NCI-H2107 treated with DMSO at 0.1 percent for 48 hours (cell line): ENCODE results near the gene ZMIZ1.
"Not testable (repeated sequence)": the region's sequence is repeated elsewhere in the genome, so short reads cannot be mapped to it uniquely, and the experiment has no call there.

Source experiments
- DNase-seq: peaks from one replicate; lab custom pipeline; 2025; ENCODE audit not compliant: unreplicated experiment; lab: John Stamatoyannopoulos, UW

Gene ZMIZ1

DNA sequence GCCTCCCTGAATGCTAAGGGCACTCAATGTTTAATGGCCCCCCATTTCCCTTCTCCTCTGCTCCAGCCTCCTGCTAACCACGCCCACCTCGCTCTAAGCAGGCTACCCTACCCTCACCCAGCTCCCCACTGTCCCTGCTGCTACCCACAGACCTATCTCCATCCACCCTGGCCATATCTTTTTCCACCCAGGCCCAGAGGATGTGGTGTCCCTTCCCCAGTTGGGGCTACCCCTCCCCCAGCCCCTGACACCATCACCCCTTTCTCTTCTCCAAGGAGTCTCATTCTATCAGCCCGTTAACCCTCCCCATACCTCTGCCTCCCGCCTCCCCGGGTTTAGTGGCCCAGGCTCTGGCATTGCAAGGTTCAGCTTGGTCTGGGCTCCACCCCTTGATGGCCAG lies 249.6 kb downstream of the ZMIZ1 start:
- no peak for DNase-seq

DNA sequence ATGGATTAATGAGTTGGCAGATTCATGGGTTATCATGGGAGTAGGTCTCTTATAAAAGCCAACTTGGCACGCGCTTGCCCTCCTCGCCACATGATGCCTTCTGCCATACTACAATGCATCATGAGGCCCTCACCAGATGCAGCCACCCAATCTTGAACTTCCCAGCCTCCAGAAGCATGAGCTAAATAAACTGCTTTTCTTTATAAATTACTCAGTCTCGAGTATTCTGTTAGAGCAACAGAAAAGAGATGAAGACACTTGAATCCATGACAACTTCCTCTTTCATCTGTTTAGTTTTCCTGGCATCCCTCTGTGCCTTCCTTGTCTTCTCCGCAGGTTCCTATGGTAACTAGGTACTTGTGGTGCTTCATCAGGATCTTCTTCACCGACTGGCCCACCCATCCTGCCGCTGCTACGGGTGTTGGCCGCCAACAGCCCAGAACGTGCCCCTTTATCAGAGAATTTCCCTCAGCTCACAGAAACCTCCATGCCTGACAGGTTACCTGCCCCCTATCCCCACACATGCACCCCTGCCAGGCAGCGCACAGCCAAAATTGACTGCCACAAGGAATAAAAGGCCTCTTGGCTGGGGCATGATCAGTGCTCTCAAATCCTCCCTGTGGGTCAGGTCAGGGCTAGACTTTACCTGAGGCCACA lies 250.5 kb downstream of the ZMIZ1 start:
- no peak for DNase-seq

DNA sequence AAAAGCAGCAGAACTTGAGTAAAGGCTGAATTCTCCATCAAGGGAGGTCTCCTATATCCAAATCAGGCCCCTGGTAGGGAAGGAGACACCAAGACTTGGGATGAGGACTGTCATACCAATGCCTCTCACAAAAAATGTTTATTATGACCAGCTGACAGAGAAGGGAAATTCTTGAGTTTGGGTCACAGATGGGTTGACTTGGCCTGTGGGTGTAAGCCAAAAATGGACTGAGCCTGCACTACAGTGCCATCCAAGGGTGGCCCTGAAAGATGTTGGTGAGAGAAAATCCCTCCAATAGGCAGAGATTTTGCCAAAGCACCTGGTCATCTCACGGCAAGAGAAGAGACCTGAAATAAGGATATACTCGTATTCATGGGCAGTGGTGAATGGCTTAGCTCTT lies 251.6 kb downstream of the ZMIZ1 start:
- DNase-seq: no peak

DNA sequence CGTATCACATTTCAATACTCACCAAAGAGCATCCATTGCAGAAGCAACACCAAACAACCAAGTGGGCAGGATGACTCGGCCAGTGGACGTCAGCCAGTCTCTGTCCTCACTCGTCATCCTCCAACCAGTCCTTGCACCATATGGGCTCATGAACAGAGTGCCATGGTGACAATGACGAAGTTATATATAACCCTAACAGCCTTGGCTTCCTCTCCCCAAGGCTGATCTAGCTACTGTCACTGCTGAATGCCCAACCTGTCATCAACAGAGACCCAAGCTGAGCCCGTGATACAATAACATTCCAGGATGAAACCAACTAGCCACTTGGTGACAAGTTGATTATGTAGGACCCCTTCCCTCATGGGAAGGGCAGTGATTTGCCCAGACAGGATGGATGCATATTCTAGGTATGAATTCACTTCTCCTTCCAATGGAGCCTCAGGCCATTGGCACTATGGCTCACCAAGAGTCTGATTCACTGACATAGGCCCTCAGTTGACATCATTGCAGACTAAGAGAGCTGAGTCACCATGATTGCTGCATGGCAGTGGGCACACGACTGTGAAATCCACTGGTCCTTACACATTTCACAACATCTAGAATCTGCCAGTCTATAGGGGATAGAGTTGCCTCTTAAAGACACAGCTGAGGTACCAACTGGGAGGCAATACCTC lies 252.2 kb downstream of the ZMIZ1 start:
- DNase-seq: no peak

DNA sequence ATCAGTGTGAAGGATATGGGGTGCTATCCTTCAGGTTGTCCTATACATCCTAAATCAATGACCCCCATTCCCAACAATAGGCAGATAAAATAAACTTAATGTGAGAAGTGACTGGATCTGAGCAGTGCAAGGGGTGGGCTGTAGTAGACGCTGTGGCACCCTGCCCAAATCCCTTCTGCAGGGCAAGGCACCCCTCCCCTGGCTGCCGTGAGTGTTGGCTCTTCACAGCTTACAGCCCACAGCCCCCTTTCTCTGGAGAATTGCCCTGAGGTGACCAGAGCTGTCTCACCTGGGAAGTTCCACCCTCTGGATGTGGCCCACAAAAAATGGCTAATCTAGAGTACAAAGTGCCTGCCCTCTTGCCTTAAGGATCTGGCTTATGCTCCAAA lies 252.7 kb downstream of the ZMIZ1 start:
- no peak for DNase-seq

DNA sequence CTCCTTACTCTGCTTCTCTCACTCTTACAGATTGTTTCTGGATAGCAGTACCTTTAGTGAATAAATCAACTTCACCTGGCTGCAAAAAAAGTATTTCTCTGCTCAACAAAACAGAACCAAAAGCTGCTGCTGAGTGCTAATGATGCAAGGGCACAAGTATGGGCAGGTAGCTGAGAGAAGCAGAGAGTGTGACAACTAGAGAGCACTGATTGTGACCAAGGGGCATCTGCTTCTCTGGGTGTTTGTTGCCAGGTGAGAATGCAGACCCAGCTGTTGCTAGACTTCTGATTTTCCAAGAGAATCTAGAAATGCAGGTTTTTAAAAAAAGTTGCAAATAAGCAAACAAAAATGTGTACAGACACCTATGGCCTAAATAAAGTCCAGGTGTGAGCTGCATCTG lies 253.2 kb downstream of the ZMIZ1 start:
- no peak for DNase-seq

DNA sequence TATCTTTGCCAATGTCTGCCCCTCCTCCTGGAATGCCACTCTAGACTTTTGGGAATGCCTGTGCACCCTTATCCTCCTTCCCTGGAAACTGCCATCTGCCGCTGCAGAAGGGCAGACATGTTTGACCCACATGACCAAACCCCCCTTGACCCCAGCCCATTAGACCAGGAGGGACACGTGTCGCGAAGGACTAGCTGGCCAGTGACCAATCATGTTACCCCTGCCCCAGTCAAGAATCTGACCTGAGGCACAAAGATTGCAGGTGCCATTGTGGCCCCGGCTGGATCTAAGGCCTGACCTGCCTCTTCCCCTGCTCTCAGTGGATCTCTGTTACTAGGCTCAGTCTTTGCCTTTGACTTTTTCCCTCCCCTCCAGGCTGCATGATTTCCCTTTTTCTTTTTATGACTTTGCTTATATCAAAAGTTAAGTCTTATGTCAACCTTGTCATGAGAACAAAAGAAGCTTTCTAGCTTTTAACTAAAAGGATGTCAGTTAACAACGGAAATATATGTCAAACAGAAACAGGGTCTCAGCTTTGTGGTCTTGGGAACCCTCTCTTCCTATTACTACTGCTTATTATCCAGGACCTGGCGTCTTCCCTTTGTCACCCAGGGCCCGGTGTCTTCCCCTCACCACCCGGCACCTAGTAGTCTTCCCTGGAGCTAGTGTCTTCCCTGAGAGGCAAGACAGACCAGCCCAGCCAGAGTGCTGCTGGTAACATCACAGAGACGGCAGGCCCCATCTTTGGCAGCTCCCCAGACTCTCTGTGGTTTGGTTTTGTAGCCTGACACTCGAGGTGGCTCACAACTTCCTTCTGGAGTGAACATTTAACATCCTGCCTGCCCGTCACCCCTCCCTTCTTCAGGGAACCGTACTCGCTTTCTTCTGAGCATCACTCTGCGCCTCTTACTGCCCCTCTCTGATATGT lies 254.1 kb downstream of the ZMIZ1 start:
- peak; percentile 74 for DNase-seq

DNA sequence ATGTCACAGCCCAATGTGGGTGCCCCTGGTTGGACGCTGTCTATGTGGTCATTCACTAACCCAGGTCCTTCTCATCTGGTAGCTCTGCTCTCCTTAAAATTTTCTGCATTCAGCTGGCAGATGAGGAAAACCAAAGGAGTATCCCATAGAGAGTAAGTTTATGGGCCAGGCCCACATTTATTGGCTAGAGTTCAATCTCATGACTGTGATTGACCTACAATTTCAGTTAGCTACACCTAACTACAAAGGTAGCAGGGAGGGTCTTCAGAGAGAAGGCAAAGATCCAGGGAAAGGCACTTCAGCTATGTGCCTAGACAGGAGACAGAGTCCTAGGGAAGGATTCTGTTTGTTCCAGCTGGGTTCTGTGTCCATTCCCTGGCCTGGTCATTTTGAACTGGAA lies 254.8 kb downstream of the ZMIZ1 start:
- no peak for DNase-seq

DNA sequence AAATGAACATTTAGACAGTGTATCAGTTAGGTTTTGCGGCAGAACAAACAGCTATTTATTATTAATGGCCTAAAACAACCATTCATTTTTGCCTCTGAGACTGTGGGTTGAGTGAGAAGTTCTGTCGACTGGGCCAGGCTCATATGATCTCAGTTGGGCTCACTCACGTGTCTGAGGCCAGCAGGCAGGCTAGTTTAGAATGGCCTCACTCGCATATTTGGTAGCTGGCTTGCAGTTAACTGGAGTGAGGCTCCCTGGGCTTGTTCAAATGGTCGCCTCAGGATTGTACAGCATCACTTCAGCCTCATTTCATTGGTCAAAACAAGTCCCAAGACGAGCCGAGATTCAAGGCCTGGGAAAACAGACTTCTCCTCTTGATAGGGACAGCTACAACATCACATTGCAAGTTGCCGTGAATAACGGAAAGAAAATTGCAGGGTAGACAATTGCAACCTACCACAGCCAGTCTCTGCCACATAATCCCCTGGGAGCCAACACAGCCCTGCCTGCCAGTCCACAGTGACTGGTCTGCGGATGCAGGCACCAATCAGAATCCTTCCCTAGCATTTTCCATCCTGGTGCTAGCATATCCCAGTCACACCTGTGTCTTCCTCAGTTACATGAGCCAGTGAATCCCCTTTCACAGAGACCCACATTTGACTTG lies 255.4 kb downstream of the ZMIZ1 start:
- peak; percentile 55 for DNase-seq

DNA sequence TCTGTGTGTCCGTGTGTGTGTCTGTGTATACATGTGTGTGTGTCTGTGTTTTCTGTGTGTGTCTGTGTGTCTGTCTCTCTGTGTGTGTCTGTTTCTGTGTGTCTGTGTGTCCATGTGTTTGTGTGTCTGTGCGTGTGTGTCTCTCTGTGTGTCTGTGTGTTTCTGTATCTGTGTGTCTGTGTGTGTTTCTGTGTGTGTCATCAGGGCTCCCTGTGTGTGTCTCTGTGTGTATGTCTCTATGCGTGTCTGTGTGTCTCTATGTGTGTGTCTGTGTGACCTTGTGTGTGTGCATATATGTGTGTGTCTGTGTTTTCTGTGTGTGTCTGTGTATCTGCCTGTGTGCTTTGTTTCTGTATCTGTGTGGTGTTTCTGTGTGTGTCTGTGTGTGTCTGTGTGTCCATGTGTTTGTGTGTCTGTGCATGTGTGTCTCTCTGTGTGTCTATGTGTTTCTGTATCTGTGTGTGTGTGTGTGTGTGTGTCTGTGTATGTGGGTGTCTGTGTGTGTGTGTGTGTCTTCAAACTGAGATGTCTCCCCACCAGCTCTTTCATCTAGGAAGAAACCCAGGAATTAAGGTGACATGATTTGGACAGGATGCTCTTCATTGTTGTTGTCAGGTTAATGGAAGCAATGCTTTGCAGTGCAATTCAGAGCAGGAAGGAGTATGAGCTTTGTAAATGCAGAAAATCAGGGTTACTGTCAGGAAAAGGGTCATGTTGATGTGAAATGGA lies 257.8 kb downstream of the ZMIZ1 start:
- no peak for DNase-seq

DNA sequence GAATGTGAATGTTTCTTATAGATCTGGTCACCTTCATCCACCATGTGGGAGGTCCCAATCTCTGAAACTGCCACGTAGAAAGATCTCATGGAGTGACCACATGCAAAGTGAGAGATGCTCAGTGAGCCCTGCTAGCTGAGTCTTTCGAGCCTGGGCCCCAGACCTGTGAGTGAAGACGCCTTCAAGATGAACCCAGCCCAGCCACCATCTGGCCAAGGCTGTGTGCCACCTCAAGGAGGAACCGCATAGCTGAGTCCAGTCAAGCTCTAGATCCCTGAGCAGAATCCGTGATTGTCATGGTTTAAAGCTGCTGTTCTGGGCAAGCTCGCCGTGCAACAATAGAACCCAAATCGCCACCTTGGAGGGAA lies 258.3 kb downstream of the ZMIZ1 start:
- no peak for DNase-seq

DNA sequence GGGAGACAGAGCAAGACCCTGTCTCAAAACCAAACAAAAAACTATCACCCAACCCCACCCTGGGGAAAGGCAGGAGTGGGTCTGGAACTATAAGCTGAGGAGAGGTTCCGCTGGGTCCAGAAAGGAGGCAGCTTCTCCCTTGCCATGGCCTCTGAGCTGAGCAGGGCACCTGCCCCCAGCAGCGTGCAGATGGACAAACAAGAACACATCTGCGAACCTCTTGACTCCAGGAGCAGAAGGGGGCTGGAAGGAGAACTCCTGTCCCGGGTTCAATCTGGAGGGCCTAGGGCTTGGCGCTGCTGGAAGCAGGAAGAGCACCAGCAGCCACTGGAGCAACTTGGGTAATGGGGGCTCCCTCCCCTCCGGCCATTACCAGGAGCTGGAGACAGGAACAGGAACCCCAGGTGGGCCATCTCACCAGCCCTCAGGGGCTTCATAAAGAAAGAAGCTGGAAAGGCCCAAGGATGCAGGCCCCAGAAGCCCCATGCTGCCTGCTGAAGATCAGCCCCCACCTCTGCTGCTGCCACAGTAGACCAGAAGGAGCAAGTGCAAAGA lies 259.5 kb downstream of the ZMIZ1 start:
- no peak for DNase-seq

DNA sequence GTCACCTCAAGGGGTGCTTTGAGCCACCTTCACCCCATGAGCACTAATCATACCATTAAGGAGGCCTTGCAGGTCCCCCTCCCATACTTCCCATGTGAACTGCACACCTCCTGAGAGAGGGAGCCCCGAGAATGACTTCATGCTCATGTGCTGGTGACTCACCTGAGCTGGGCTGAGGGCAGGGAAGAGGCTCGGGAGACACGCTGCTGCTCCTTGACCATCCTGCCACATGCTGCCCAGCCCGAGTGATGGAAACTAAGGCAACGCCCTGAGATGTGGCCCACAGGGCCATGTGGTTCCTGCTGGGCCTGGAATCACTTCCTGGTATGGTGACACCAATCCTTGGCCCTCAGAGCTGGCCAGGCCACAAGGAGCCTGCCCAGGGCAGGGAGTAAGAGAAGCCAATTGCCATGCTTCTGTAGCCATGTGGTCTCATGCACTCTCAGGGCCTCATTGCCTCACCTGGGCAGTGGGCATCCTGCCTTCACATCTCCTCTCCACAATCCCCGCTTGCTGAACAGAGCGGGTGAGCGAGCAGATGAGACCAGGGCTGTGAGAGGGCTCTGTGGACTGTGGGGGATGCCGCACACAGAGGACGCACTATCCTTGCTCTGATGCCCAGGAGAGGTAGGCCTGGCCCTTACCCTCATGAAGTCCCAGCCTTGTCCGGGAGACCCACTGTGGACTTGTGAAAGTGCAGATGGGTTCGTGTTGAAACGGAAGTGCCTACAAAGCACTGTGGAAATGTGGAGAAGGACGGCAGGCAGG lies 260.2 kb downstream of the ZMIZ1 start:
- no peak for DNase-seq

DNA sequence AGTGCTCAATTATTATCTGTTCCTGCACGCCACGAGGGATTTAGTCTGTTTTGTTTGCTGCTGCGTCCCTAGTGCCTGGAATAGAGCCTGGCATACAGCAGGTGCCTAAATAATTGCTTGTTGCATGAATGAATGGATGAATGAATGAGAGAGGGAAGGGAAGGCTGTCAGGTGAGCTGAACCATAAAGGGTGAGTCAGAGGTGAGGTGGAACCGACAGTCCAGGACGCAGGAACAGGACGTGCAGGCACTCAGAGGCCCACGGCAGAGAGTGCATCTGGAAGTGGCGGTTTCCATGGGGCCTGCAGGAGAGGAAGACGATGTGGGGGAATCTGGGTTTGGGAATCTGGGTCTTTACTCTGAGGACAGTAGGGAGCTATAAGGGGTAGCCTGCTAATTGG lies 260.8 kb downstream of the ZMIZ1 start:
- no peak for DNase-seq

DNA sequence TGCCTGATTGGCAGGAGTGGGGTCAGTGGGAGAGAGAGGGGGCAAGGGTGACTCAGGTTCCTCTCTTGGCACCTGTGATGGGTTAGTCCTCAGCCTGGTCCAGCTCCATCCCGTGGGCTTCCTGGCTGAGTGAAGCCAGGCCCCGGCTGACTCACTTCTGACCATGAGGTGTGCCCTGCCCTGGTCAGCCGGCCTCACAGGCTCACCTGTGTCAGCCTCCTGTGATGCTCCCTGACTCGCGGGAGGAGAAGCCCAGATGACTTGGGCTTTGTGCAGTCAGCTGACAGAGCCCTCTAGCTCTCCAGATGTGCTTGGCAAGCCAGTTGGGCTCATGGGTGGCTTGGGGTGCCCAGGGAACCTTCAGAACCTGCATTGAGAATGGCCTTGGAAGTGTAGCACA lies 262.5 kb downstream of the ZMIZ1 start:
- DNase-seq: no peak

DNA sequence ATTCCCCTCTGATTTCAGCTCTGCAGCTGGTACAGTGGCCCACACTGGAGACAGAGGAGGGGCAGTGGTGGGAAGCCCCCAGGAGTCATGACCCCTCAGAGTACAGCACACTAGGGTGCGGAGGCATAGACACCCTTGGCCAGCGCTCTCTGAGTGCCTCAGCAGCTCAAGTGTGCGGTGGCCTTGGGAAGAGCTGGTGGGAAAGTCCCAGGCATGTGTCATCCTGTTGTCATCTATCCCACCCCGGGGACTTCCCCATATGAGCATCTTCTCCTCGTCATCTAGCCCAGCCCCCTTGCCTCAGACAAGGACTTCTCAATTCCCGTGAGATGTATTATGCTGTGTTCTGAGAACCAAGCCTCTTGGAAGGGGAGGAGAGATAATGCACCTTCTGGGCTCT lies 262.9 kb downstream of the ZMIZ1 start:
- DNase-seq: no peak

DNA sequence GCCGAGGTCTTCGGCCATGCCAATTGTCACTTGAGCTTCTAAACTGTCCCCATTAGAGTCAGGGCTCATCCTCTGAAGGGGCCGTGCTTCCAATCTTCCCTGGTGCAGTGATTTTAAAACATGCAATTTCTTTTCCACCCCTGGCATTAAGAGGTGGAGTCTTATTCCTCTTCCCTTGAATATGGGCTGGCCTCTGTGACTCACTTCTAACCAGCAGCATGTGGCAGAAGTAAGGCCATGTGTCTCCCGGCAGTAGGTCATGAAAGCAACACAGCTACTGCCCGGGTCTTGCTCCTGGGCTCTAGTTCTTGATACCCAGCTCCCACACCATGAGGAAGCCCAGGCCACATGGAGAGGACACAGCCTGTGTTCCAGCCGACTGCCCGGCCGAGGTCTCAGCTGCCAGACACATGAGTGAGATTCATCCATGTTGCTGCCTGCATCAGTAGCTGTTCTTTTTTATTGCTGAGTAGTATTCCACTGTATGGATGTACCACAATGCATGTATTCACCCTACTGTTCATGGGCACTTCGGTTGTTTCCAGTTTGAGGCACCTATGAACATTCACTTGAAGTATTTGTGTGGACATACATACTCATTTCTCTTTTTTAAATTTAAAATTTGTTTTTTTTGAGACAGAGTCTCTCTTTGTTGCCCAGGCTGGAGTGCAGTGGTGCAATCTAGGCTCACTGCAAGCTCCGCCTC lies 264.0 kb downstream of the ZMIZ1 start:
- not testable (repeated sequence) for DNase-seq

DNA sequence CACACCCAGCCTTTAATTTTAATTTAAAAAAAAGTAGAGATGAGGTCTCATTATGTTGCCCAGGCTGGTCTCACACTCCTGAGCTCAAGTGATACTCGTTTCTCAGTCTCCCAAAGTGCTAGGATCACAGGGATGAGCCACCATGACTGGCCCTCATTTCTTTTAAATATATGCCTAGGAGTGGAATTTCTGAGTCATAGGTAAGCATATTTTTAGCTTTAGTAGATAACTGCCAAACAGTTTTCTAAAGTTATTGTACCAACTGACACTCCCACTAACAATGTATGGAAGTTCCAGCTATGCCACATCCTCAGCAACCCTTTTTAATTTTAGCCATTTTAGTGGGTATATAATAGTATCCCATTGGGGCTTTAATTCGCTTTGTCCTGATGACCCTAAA lies 264.7 kb downstream of the ZMIZ1 start:
- DNase-seq: no peak

DNA sequence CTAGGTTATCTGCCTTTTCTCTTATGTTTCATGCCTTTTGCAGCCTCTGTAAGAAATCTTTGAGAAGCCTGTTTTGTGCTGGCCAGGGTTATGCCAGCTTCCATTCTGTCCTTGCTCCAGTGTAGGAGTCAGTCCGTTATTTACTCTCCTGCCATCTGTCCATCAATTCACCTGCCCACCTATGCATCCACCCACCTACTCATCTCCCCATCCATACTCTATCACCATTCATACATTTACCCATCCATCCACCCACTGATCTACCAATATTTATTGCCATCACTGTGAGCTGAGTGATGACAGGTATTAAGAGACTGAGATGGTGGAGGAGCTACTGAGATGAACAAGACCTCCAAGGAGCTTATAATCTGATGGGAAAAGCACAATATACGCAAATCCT lies 265.8 kb downstream of the ZMIZ1 start:
- DNase-seq: no peak
